CD14-positive monocyte (primary cell): Measurements from ENCODE around the gene MARCHF3. TPM values are rescaled to one million over a fixed set of nuclear protein-coding genes. Genes with fewer than 3 reads are reported as not detected.

Experiments
- DNase-seq, 3 donors: peaks; one replicate each; pipeline ENCODE4 v3.0.0-alpha.2; 2011 to 2022
- H2AFZ ChIP-seq: 2 replicates; pipeline ENCODE4 v1.6.0; 2012; ENCODE audit warnings: mild to moderate bottlenecking, low read depth, low read length, inconsistent platforms; ENCODE audit not compliant: insufficient read depth, poor library complexity, severe bottlenecking
- H3K27ac ChIP-seq, 2 donors: 1 replicate in 1 of 2; 2 replicates in 1 of 2; pipeline ENCODE4 v1.5.1; 2012 to 2013; ENCODE audit warnings: low read length in 2 of 2, control low read depth in 1 of 2, inconsistent platforms in 1 of 2, low read depth in 1 of 2, mild to moderate bottlenecking in 1 of 2
- H3K27me3 ChIP-seq, 2 donors: one replicate each; pipeline versions ENCODE4 v1.6.0 to v1.6.1; 2011 to 2013; ENCODE audit warnings: low read length in 2 of 2; ENCODE audit not compliant: control insufficient read depth in 2 of 2, insufficient read depth in 2 of 2
- H3K36me3 ChIP-seq, 2 donors: replicated peaks in 1 of 2; 1 replicate in 1 of 2; 2 replicates in 1 of 2; pipeline versions ENCODE4 v1.5.1 to v1.6.1; 2012 to 2013; ENCODE audit warnings: low read length in 2 of 2, control low read depth in 1 of 2, inconsistent platforms in 1 of 2, mild to moderate bottlenecking in 1 of 2; ENCODE audit not compliant: insufficient read depth in 2 of 2, control insufficient read depth in 1 of 2
- H3K4me1 ChIP-seq, 2 donors: 1 replicate in 1 of 2; 2 replicates in 1 of 2; pipeline versions ENCODE4 v1.5.1 to v1.6.1; 2012 to 2013; ENCODE audit warnings: low read length in 2 of 2, control low read depth in 1 of 2, inconsistent platforms in 1 of 2, mild to moderate bottlenecking in 1 of 2, moderate library complexity in 1 of 2; ENCODE audit not compliant: insufficient read depth in 2 of 2, control insufficient read depth in 1 of 2
- H3K4me2 ChIP-seq: replicated peaks from 2 replicates; pipeline ENCODE3; 2012; ENCODE audit warnings: low read length, moderate library complexity, mild to moderate bottlenecking; ENCODE audit not compliant: poor library complexity, severe bottlenecking; ENCODE audit errors: extremely low read depth
- H3K4me3 ChIP-seq, 3 experiments: fragments of 200-600 bp in 1 of 3; sonication (generic) in 1 of 3; replicated peaks in 1 of 3; 1 replicate in 2 of 3; 2 replicates in 1 of 3; pipeline ENCODE4 v1.5.1; 2011 to 2013; ENCODE audit warnings: low read length in 3 of 3, mild to moderate bottlenecking in 3 of 3, control low read depth in 2 of 3, low read depth in 2 of 3, inconsistent platforms in 1 of 3, moderate library complexity in 1 of 3
- H3K79me2 ChIP-seq: 2 replicates; pipeline ENCODE4 v1.6.0; 2012; ENCODE audit warnings: mild to moderate bottlenecking, control low read depth, inconsistent platforms, low read length, moderate library complexity; ENCODE audit not compliant: insufficient read depth
- H3K9ac ChIP-seq: 2 replicates; pipeline ENCODE4 v1.6.0; 2017; ENCODE audit warnings: low read length, mild to moderate bottlenecking; ENCODE audit not compliant: insufficient read depth, poor library complexity, severe bottlenecking
- H3K9me3 ChIP-seq, 2 donors: replicated peaks in 1 of 2; 1 replicate in 1 of 2; 2 replicates in 1 of 2; pipeline versions ENCODE4 v1.5.1 to v1.6.1; 2012 to 2013; ENCODE audit warnings: low read length in 2 of 2, control low read depth in 1 of 2; ENCODE audit not compliant: control insufficient read depth in 1 of 2, insufficient read depth in 1 of 2
- H4K20me1 ChIP-seq: 2 replicates; pipeline ENCODE4 v1.6.0; 2012; ENCODE audit warnings: mild to moderate bottlenecking, low read length, control low read depth, moderate library complexity; ENCODE audit not compliant: insufficient read depth
- H3K27ac Mint-ChIP-seq, 7 donors: one replicate each; pipeline ENCODE4 v1.8.0; 2020; ENCODE audit warnings: mild to moderate bottlenecking in 7 of 7, mixed read lengths in 7 of 7, moderate library complexity in 6 of 7, inconsistent platforms in 2 of 7
- H3K27me3 Mint-ChIP-seq, 3 donors: one replicate each; pipeline ENCODE4 v1.8.0; 2021 to 2022; ENCODE audit warnings: low read depth in 3 of 3, mild to moderate bottlenecking in 3 of 3, mixed read lengths in 3 of 3, moderate library complexity in 3 of 3, inconsistent platforms in 1 of 3
- H3K36me3 Mint-ChIP-seq, 2 donors: one replicate each; pipeline ENCODE4 v1.8.0; 2020; ENCODE audit warnings: mixed read lengths in 2 of 2, inconsistent platforms in 1 of 2, mild to moderate bottlenecking in 1 of 2
- H3K4me1 Mint-ChIP-seq: one replicate; pipeline ENCODE4 v1.8.0; 2020; ENCODE audit warnings: mild to moderate bottlenecking, mixed read lengths
- H3K4me3 Mint-ChIP-seq, 2 donors: one replicate each; pipeline ENCODE4 v1.8.0; 2020; ENCODE audit warnings: mild to moderate bottlenecking in 2 of 2, mixed read lengths in 2 of 2, moderate library complexity in 1 of 2
- H3K9me3 Mint-ChIP-seq, 7 donors: one replicate each; pipeline ENCODE4 v1.8.0; 2020 to 2022; ENCODE audit warnings: mixed read lengths in 7 of 7, mild to moderate bottlenecking in 6 of 7, moderate library complexity in 6 of 7, inconsistent platforms in 2 of 7
- CTCF ChIP-seq: fragments of 200-600 bp; IDR thresholded peaks from one replicate; pipeline ENCODE4 v1.8.0; 2022; ENCODE audit warnings: antibody characterized with exemption, mild to moderate bottlenecking
- WGBS: methylation state at CpG from one replicate; pipeline ENCODE4 v1.1.5; 2013; ENCODE audit warnings: missing lambda C conversion rate; ENCODE audit not compliant: insufficient coverage; 5-methylcytosine and 5-hydroxymethylcytosine counted together
- intact Hi-C, 2 donors: fragments of 100-400 bp; cut with micrococcal nuclease; formaldehyde crosslinking; loops; one replicate each; pipeline versions ENCODE4 v1.15.0 to v1.15.1; 2023
- polyA plus RNA-seq, 3 donors: library from polyadenylated mRNA; depleted of rRNA in 1 of 3; unstranded in 2 of 3; stranded (reverse) in 1 of 3; fragments of 300-500 nt in 2 of 3; fragments of >200 nt in 1 of 3; fragmentation: Illumina TruSeq in 2 of 3; gene quantifications; 1 replicate in 2 of 3; 2 replicates in 1 of 3; pipeline ENCODE4 v1.2.3, GENCODE V29; 2012 to 2021

MARCHF3 gene
- polyA plus RNA-seq, 3 donors, result 0.88 to 1.6 (median 0.96) TPM

- intact Hi-C loops, result no loop called here
Measured at GRCh38 chr5:126981222-126981621, 49.1 kb downstream of the MARCHF3 start.

GRCh38 chr5:126978258-126978657, 52.1 kb downstream of the MARCHF3 start:
- no peaks in the 10 kb centered on the region for H3K36me3 Mint-ChIP-seq
- H3K27me3 Mint-ChIP-seq, result peaks cover 0 to 8% (median 0%) of the 10 kb centered on the region in 3 donors
- no peak overlapping the region for H3K27ac Mint-ChIP-seq
- Histone ChIP-seq H3K4me3 (no peak overlapping the region), H3K9ac (no peak overlapping the region), H3K36me3 (no peaks in the 10 kb centered on the region), H4K20me1 (no peaks in the 10 kb centered on the region), H3K79me2 (no peaks in the 10 kb centered on the region), H3K4me1 (peaks cover 2% of the 10 kb centered on the region in 2 donors), H2AFZ (no peak overlapping the region), H3K27me3 (no peaks in the 10 kb centered on the region), H3K4me2 (no peak overlapping the region), H3K9me3 (no peaks in the 10 kb centered on the region), H3K27ac (no peak overlapping the region)
- H3K4me3 Mint-ChIP-seq, result no peak overlapping the region
- TF ChIP-seq CTCF, result no peak
- intact Hi-C loops, result no loop called here
- DNase-seq, result no peak
- H3K4me1 Mint-ChIP-seq, result peaks cover 4% of the 10 kb centered on the region
- 89% methylated on average over 2 of the region's 4 CpGs for WGBS
- peaks cover 0 to 3% (median 0%) of the 10 kb centered on the region in 7 donors for H3K9me3 Mint-ChIP-seq

More at GRCh38 chr5:126981222-126981621, 49.1 kb downstream of the MARCHF3 start:
- Histone ChIP-seq H3K36me3 (no peaks in the 10 kb centered on the region), H3K27ac (no peak overlapping the region), H3K4me3 (no peak overlapping the region), H3K79me2 (no peaks in the 10 kb centered on the region), H2AFZ (no peak overlapping the region), H3K9me3 (no peaks in the 10 kb centered on the region), H4K20me1 (no peaks in the 10 kb centered on the region), H3K27me3 (no peaks in the 10 kb centered on the region), H3K4me2 (no peak overlapping the region), H3K9ac (no peak overlapping the region), H3K4me1 (no peaks in the 10 kb centered on the region)
- peaks cover 0 to 4% (median 0%) of the 10 kb centered on the region in 3 donors for H3K27me3 Mint-ChIP-seq
- H3K36me3 Mint-ChIP-seq, result no peaks in the 10 kb centered on the region
- no peak for TF ChIP-seq CTCF
- no peak for DNase-seq
- H3K27ac Mint-ChIP-seq, result no peak overlapping the region
- H3K4me1 Mint-ChIP-seq, result peaks cover 9% of the 10 kb centered on the region
- peaks cover 0 to 3% (median 0%) of the 10 kb centered on the region in 7 donors for H3K9me3 Mint-ChIP-seq
- WGBS, result no CpG with 5 or more reads among the region's 2 CpGs
- no peak overlapping the region for H3K4me3 Mint-ChIP-seq
